Dendritic cell treated with granulocyte-macrophage colony-stimulating factor and Interleukin-4, amounts not matched to agents 40 ng/mL and 50 ng/mL, for 4 days (primary cell): ENCODE measurements around the gene UBE2A.

Experiments
- H3K27ac Mint-ChIP-seq: one replicate; pipeline ENCODE4 v1.8.0; 2022; ENCODE audit warnings: mild to moderate bottlenecking, mixed read lengths
- H3K27me3 Mint-ChIP-seq: one replicate; pipeline ENCODE4 v1.8.0; 2022; ENCODE audit warnings: mild to moderate bottlenecking, mixed read lengths
- H3K36me3 Mint-ChIP-seq: one replicate; pipeline ENCODE4 v1.8.0; 2022; ENCODE audit warnings: low read depth, mixed read lengths
- H3K4me1 Mint-ChIP-seq: one replicate; pipeline ENCODE4 v1.8.0; 2022; ENCODE audit warnings: low read depth, mixed read lengths
- H3K4me3 Mint-ChIP-seq: one replicate; pipeline ENCODE4 v1.8.0; 2022; ENCODE audit warnings: mild to moderate bottlenecking, moderate library complexity, mixed read lengths
- H3K9me3 Mint-ChIP-seq: one replicate; pipeline ENCODE4 v1.8.0; 2022; ENCODE audit warnings: mixed read lengths
- intact Hi-C: fragments of 100-400 bp; cut with micrococcal nuclease; formaldehyde crosslinking; loops from one replicate; pipeline ENCODE4 v1.15.0; 2022

Gene UBE2A

GRCh38 chrX:119624951-119625668 lies 50.7 kb downstream of the UBE2A start:
- Mint-ChIP-seq H3K27me3 (no peaks in the 10 kb centered on the region), H3K9me3 (no peaks in the 10 kb centered on the region), H3K4me3 (no peak overlapping the region), H3K4me1 (peaks cover 12% of the 10 kb centered on the region), H3K36me3 (peaks cover 32% of the 10 kb centered on the region), H3K27ac (no peak overlapping the region)
- intact Hi-C loops, result no loop called here

- no peak overlapping the region for H3K4me3 Mint-ChIP-seq
- peaks cover 39% of the 10 kb centered on the region for H3K36me3 Mint-ChIP-seq
- no peaks in the 10 kb centered on the region for H3K9me3 Mint-ChIP-seq
- no peak overlapping the region for H3K27ac Mint-ChIP-seq
- no peaks in the 10 kb centered on the region for H3K27me3 Mint-ChIP-seq
- H3K4me1 Mint-ChIP-seq, result peaks cover 6% of the 10 kb centered on the region
- intact Hi-C loops, result no loop called here
These were observed 51.5 kb downstream of the UBE2A start for GRCh38 chrX:119625843-119626242.
